Measurements from ENCODE around the gene FAM83F.

FAM83F gene

DNA sequence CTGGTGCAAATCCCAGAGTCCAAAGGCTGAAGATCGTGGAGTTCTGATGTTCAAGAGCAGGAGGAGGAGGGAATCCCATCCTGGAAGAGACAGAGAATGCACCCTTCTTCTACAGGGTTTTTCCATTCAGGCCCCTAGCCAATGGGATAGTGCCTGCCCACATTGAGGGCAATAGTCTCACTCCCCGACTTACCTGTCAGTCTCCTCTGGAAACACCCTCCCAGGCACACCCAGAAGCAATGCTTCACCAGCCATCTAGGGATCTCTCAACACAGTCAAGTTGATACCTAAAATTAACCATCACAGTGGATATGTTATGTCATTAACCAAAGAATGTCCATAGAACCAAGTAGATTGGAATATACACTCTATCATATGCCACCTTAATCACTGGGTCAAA, 72.9 kb downstream of the FAM83F start:
- DNase-seq (ENCODE audit: low spot score) = no peak

DNA sequence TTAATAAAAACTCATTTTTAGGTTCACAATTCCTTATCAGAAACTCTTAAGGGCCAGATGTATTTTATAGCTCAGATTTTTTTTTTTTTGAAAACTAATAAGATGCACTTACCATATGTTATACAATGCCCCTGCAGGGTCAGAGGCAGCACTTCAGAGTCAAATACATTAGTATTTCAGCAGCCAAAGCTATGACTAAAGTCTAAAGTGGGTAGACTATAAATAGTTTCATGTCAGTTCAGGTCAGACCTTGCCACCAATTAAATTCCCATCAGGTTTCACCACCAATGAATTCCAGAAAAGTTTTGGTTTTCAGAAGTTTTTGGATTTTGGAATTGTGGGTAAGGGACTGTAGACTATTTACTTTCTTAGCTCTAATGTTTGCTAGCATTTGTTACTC, 75.9 kb downstream of the FAM83F start:
- peak; percentile 60 for DNase-seq (ENCODE audit: low spot score)

DNA sequence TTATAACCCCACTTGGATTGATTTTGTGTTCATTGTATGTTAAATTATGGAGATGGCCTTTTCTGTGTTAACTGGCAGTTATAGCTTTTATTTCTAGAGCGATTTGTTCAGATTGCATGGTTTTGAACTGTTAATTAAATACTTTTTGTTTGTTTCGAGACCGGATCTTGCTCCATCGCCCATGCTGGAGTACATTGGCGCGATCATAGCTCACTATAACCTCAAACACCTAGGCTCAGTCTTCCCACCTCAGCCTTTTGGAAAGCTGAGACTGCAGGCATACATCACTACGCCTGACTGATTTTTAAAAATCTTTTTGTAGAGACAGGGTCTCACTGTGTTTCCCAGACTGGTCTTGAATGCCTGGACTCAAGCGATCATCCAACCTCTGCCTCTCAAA, 77.0 kb downstream of the FAM83F start:
- DNase-seq (ENCODE audit: low spot score) = no peak

DNA sequence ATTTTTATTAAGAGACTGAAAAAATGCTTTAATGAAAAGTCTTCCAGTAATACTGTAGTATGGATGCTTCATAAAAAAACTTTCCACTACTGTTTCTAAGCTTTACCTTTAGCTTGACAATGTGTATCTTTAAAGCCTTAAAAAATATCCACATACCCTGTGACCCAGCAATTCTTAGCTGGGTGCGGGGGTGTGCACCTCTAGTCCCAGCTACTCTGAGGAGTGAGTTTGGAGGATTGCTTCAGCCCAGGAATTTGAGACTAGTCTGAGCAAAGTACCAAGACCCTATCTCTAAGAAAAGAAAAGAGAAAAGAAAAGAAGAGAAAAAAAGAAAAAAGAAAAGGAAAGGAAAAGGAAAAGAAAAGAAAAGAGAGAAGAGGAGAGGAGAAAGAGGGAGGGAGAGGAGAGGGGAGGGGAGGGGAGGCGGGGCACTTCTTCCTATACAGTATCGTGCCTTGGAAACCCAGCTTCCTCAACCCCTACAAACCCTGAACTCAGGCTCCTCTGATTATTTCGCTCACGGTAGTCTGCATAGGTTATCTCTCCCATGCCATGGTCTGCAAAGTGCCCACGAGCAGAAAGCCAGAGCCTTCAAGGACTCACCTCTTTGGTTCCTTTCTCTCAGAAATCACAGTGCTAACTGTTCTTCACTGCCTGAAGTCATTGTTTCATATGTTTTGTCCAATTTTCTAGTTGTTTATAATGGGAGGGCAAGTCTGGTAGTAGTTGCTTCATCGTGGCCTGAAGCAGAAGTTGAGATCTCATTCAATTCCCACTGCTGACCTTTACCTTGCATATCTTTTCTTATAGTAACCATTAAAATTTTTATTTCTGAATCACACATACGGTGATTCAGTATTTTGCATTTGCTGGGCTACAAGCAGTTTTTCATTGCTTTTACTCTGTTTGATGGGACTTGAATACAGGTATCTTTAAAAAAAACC, 82.2 kb downstream of the FAM83F start:
- no peak for DNase-seq (ENCODE audit: low spot score)

DNA sequence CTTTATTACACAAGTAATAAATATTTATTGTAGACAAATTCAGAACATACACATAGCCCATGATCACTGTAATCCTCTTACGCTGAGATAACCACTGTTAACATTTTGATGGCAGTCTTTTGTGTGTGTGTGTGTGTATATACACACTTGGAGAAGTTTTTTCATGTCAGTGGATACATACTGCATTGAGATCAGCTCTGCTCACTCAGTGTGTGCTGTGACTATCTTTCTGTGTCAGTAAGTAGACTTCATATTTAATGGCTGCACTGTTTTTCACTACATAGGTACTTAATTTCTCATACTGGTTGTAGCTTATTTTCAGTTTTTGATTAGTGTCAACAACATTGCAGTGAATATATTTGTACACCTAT, 82.9 kb downstream of the FAM83F start:
- DNase-seq (ENCODE audit: low spot score) = no peak

DNA sequence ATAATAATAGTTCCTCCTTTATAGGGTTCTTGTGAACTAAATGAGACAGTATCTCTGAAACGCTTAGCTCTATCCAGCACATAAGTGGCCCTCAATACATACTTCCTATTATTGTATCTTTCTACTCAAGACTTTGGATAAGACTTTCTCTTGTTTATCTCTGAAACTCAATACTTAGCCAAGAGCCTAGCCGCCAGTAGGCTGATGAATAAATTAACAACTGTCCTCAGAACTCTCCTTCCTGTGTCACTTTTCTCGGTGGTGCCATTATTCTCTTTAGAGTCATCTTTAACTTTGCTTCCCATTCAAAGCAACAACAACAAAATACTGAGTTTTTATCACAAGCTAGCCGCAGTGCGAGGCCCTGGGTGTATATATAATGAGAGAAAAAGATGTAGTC, 86.9 kb downstream of the FAM83F start:
- no peak for DNase-seq (ENCODE audit: low spot score)

DNA sequence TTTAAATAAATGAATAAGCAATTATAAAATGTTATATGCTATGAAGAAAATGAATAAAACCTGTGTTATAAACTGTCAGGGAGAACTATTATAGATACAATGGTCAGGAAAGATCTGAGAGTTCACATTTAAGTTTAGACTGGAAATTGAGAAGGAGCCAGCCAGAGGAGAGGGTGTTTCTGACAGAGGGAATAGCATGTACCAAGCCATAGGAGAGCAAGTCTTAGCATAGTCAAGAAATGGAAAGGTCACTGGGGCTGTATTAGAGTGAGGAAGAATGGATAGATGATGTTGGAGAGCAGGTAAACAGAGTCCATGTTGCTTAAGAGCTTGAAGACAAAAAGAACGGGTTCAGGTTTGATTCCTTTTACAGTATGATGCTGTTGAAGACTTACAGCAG, 87.4 kb downstream of the FAM83F start:
- no peak for DNase-seq (ENCODE audit: low spot score)

DNA sequence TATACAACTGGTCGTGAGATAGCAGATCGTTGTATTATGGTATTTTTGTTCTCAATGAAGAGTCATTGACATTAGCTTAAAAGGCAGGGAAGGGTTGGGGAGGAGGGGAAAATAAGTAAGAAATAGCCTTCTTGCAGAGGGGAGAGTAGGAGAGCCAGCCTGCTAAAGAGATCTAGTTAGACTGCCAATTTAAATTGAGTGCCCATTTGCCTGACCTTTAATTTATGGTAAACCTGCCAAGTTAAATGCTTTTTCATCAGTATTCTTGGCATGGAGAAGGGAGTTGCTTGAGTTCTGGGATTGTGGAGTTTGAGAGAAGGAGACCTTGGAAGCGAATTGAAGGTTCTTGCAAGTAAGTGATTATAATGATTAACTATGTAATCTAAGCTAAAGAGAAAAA, 89.0 kb downstream of the FAM83F start:
- no peak for DNase-seq (ENCODE audit: low spot score)

DNA sequence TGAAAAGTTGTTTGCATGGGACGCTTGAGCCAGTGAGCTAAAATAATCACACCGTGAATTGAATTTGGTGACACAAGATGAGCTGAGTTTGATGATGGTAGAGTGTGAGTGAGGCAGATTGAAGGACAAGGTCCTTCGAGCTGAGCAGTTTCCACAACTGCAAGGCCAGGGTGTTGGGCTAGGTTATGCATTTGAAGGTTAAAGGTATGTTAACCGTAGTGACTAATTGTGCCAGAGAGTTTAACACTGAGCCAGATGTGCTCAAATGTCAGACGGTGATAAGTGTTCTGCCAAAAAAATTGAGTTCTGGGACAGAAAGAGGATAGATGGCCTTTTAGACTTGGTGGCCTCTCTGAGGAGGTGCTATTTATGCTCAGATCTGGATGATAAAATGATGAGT, 89.5 kb downstream of the FAM83F start:
- no peak for DNase-seq (ENCODE audit: low spot score)

DNA sequence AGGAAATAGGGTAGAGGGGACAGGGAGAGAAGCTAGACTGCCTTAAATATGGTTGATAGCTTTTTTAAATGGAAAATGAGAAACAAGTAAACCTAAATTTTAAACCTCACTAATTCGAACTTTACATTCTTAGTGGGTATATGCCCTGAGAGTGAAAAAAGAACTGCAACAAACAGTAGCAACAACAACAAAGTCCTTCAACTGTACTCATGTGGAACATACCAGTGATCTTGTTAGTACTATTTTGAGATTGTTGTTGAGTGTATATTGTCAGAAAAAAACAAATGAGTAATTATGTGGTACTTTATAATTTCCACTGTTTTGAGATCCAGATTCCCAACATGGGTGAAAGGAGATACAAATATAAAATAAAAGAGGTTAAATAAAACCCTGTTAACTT, 94.1 kb downstream of the FAM83F start:
- no peak for DNase-seq (ENCODE audit: low spot score)
